ENCODE measurements around the gene CLN3. TPM values are rescaled to one million over a fixed set of nuclear protein-coding genes. Genes with fewer than 3 reads are reported as not detected.
A peak's percentile ranks its signal among the peaks of the same experiment; 100 is the strongest.

Gene CLN3
- total and polyA plus RNA-seq, 8 donors, result 6.9 to 25.9 (median 11.0) TPM

DNA sequence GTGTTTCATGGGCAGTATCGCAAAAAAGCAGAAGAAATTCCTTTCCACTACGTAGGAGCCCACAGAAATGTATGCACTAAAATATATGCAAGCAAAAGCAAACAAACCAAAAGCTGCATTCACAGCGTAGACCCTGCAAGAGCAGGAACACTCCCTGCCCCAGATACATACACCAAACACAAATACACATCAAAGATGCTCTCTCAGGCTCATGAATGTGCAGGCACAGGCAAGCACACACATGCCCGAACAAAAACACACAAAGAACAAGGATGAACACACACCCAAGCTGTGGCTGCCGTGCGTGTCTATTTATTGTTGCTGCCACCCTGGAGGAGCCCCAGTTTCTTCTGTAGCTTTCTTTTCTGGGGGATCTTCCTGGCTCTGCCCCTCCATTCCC lies 45.2 kb upstream of the CLN3 start:
- H3K9me3 ChIP-seq, result no peaks in the 10 kb centered on the region
- peaks cover 2 to 28% (median 12%) of the 10 kb centered on the region in 3 donors for H3K4me1 ChIP-seq
- H3K27ac ChIP-seq, result peak overlapping the region in 2 of 4 donors; percentile 88 to 94
- intact Hi-C loops (cut with DNase I), result no loop called here
- ATAC-seq (no peak), DNase-seq (no peak), FAIRE-seq (no peak)
- H3K27me3 ChIP-seq, result no peaks in the 10 kb centered on the region
- 35 to 37% methylated on average over 6 of the region's 6 CpGs for whole genome bisulfite sequencing, 2 donors
- no peaks in the 10 kb centered on the region for H3K36me3 ChIP-seq
- TF ChIP-seq, protein P1, sequence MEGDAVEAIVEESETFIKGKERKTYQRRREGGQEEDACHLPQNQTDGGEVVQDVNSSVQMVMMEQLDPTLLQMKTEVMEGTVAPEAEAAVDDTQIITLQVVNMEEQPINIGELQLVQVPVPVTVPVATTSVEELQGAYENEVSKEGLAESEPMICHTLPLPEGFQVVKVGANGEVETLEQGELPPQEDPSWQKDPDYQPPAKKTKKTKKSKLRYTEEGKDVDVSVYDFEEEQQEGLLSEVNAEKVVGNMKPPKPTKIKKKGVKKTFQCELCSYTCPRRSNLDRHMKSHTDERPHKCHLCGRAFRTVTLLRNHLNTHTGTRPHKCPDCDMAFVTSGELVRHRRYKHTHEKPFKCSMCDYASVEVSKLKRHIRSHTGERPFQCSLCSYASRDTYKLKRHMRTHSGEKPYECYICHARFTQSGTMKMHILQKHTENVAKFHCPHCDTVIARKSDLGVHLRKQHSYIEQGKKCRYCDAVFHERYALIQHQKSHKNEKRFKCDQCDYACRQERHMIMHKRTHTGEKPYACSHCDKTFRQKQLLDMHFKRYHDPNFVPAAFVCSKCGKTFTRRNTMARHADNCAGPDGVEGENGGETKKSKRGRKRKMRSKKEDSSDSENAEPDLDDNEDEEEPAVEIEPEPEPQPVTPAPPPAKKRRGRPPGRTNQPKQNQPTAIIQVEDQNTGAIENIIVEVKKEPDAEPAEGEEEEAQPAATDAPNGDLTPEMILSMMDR (IDR thresholded peaks at IDR 0.05), result no peak
- peak overlapping the region; percentile 24 to 63 (median 46) for H3K4me3 ChIP-seq

DNA sequence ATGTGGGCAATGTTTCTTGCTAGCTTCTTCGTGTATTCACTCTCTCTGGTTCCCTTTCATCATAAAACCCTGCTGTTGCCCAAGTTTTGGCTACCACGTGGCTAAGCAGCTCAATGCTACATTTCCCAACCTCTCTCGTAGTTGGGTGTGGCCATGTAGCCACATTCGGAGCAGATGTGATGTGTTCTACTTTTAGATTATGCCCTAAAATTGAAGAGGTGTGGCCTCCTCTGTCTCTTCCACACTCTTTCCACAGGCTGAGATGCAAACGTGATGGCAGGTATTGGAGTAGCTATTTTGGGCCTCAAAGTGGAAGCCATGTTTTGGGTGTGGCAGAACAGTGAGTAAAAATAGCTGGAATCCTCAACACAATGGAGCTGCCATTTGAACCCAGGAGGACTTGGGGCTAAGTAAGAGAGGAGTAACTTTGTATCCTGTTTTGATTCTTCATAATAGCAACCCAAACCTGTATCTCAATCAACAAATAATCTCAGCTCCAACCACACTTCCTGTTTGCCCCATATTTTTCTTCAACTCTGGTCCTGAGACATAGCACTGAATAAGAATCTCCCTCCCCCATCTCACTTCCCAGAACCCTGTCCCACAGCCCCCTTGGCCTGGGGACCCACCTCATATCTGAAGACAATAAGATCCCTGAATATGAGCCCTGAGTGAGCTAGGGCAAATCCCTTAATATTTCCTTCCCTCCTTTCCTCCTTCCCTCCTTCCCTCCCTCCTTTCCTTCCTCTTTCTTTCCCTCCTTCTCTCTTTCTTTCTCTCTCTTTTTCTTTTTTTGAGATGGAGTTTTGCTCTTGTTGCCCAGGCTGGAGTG lies 42.9 kb upstream of the CLN3 start:
- DNase-seq, result peak in 1 of 6 donors; percentile 47
- 33 to 39% methylated on average over 5 of the region's 5 CpGs for WGBS, 2 donors
- Histone ChIP-seq H3K9me3 (no peaks in the 10 kb centered on the region), H3K27me3 (no peaks in the 10 kb centered on the region), H3K36me3 (no peaks in the 10 kb centered on the region), H3K27ac (peak overlapping the region in 2 of 4 donors; percentile 52 to 76), H3K4me1 (peaks cover 6 to 30% (median 17%) of the 10 kb centered on the region in 3 donors), H3K4me3 (no peak overlapping the region)
- FAIRE-seq, result no peak
- TF ChIP-seq, protein P1 (IDR thresholded peaks at IDR 0.05), result no peak
- intact Hi-C loops (cut with DNase I), result no loop called here
- ATAC-seq, result no peak

DNA sequence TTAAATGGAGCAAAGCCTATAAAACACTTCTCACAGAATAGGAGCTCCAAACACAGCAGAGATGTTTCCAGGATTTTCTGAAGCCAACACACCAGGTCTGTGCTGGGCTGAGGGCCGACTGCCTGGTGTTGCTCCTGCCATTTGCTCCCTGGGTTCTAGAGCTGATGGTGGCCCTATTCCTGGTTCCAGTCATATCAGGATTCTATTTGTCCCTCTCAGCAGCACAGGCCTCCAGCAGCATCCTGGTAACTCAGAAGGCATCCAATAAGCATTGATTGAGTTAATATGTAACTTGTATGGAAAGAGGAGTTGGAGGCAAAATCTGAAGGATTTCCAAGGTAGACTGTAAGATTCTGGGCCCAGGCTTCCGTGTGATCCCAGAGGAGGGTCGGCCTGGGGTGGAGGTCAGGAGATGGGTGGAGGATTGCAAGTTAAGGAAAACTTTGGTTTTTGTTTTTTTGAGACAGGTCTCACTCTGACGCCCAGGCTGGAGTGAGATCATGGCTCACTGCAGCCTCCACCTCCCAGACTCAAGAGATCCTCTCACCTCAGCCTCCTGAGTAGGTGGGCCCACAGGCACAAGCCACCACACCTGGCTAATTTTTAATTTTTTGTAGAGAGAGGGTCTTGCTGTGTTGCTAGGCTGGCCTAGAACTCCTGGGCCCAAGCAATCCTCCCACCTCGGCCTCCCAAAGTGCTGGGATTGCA lies 41.2 kb upstream of the CLN3 start:
- Histone ChIP-seq H3K36me3 (no peaks in the 10 kb centered on the region), H3K27me3 (no peaks in the 10 kb centered on the region), H3K9me3 (no peaks in the 10 kb centered on the region), H3K4me1 (peaks cover 6 to 33% (median 17%) of the 10 kb centered on the region in 3 donors), H3K4me3 (no peak overlapping the region), H3K27ac (peak overlapping the region; percentile 24 to 78 (median 52))
- DNase-seq (peak in 1 of 6 donors; percentile 42), FAIRE-seq (no peak), ATAC-seq (peak; percentile 11 to 54 (median 40))
- intact Hi-C loops (cut with DNase I), result no loop called here
- TF ChIP-seq, protein P1 (IDR thresholded peaks at IDR 0.05), result no peak
- 49 to 50% methylated on average over 5 of the region's 5 CpGs for whole genome bisulfite sequencing, 2 donors

DNA sequence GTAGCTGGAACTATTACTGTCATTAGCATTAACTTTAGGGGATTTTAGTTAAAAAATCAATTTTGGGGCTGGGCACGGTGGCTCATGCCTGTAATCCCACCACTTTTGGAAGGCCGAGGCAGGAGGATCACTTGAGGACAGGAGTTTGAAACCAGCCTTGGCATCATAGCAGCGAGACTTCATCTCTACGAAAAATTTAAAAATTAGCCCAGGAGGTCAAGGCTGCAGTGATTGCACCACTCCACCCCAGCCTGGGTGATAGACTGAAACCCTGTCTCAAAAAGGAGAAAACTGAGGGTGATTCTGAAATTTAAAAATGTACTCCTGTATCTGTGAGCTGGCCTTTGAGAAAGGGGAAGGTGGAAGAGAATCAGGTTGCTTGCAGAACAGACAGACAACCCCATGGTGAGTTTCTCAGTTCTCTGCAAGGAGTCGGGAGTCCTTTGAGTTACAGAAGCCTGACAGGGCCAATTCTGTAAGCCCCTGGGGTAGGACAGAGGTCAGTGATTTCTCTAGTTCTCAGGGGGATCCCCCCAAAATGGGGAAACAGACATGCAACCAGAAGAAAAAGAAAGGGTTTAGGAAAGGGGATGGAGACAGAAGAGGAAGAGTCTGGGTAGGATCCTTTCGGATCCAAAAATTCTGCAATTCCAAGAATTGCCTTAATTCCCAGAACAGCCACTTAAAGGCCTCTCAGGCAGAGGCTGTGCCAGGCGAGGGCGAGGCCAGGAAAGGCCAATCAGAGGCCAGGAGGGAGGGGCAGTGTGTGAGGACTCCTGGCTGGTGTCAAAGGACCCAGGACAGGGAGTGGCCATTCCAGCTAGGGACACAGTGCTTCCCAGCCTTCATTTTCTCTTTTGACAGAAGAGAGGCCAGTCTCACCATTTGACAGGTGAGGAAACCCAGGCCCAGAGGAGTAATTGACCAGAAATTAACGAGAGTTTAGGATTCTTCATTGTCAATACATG lies 40.2 kb upstream of the CLN3 start:
- no peaks in the 10 kb centered on the region for H3K27me3 ChIP-seq
- FAIRE-seq (no peak), ATAC-seq (peak; percentile 83 to 85 (median 83)), DNase-seq (peak; percentile 74 to 92 (median 85))
- 46 to 47% methylated on average over 9 of the region's 9 CpGs for WGBS, 2 donors
- H3K9me3 ChIP-seq, result no peaks in the 10 kb centered on the region
- H3K4me3 ChIP-seq, result no peak overlapping the region
- peak overlapping the region; percentile 24 to 78 (median 52) for H3K27ac ChIP-seq
- peaks cover 12 to 40% (median 26%) of the 10 kb centered on the region in 3 donors for H3K4me1 ChIP-seq
- intact Hi-C loops (cut with DNase I), result no loop called here
- H3K36me3 ChIP-seq, result no peaks in the 10 kb centered on the region
- TF ChIP-seq, protein P1 (IDR thresholded peaks at IDR 0.05), result no peak

All from pancreas (tissue), 10 donors.